HepG2 (cell line): ENCODE data around the gene HP1BP3. TPM values are rescaled to one million over a fixed set of nuclear protein-coding genes. Genes with fewer than 3 reads are reported as not detected.

Experiments used
- ASH2L ChIP-seq: fragments of 300-600, 200-600 bp; sonication (generic); IDR thresholded peaks from 2 replicates; pipeline ENCODE4 v1.7.0; 2017; ENCODE audit warnings: low read depth, mild to moderate bottlenecking, moderate library complexity, mixed read lengths, low read length; ENCODE audit not compliant: insufficient read length
- CSRNP1 ChIP-seq: sonication (generic); formaldehyde crosslinking; IDR thresholded peaks from 2 replicates; pipeline ENCODE4 v1.8.1; 2023; ENCODE audit warnings: mild to moderate bottlenecking, missing genetic modification reagents
- DR1 ChIP-seq: sonication (generic); formaldehyde crosslinking; IDR thresholded peaks from 2 replicates; pipeline ENCODE4 v1.8.0; 2021; ENCODE audit warnings: mild to moderate bottlenecking, missing genetic modification reagents, inconsistent platforms
- FOXO4 ChIP-seq: sonication (generic); formaldehyde crosslinking; conservative IDR thresholded peaks from 2 replicates; pipeline ENCODE4 v1.8.1; 2023; ENCODE audit warnings: missing genetic modification reagents
- FUBP1 ChIP-seq: sonication (generic); formaldehyde crosslinking; IDR thresholded peaks from 2 replicates; pipeline ENCODE4 v1.5.1; 2020; ENCODE audit warnings: missing genetic modification reagents, mild to moderate bottlenecking, borderline replicate concordance
- GABPB1 ChIP-seq: IDR thresholded peaks from 2 replicates; pipeline ENCODE4 v1.6.1; 2016; ENCODE audit warnings: mild to moderate bottlenecking, missing genetic modification reagents, moderate library complexity, missing compliant biosample characterization
- GTF2F1 ChIP-seq: fragments of 150-350 bp; IDR thresholded peaks from 2 replicates; pipeline ENCODE4 v1.6.1; 2014; ENCODE audit warnings: low read length
- MAFG ChIP-seq: sonication (generic); formaldehyde crosslinking; IDR thresholded peaks from 2 replicates; pipeline ENCODE4 v1.5.1; 2020; ENCODE audit warnings: mild to moderate bottlenecking, missing genetic modification reagents
- PAX8 ChIP-seq: sonication (generic); formaldehyde crosslinking; IDR thresholded peaks from 2 replicates; pipeline ENCODE4 v1.8.0; 2022; ENCODE audit warnings: mild to moderate bottlenecking, missing genetic modification reagents, borderline replicate concordance
- PAXIP1 ChIP-seq: sonication (generic); formaldehyde crosslinking; conservative IDR thresholded peaks from 2 replicates; pipeline ENCODE4 v1.4.0; 2020; ENCODE audit warnings: mild to moderate bottlenecking, missing genetic modification reagents, moderate library complexity
- SMC3 ChIP-seq: IDR thresholded peaks from 2 replicates; pipeline ENCODE4 v1.6.1; 2011; ENCODE audit warnings: low read length, improper control_type of control experiment
- TBX3 ChIP-seq: fragments of 450-650 bp; IDR thresholded peaks from 2 replicates; pipeline ENCODE4 v1.6.1; 2017; ENCODE audit warnings: antibody characterized with exemption, mild to moderate bottlenecking, inconsistent platforms, borderline replicate concordance
- ZFY ChIP-seq: sonication (generic); formaldehyde crosslinking; IDR thresholded peaks from 2 replicates; pipeline ENCODE4 v1.4.0; 2020; ENCODE audit warnings: missing genetic modification reagents
- ZNF30 ChIP-seq: sonication (generic); formaldehyde crosslinking; IDR thresholded peaks from 2 replicates; pipeline ENCODE4 v1.5.0; 2020; ENCODE audit warnings: mild to moderate bottlenecking, missing genetic modification reagents
- ZNF414 ChIP-seq: sonication (generic); formaldehyde crosslinking; IDR thresholded peaks from 2 replicates; pipeline ENCODE4 v1.5.0; 2020; ENCODE audit warnings: missing genetic modification reagents
- ZNF431 ChIP-seq: sonication (generic); formaldehyde crosslinking; IDR thresholded peaks from 2 replicates; pipeline ENCODE4 v1.9.0; 2022; ENCODE audit warnings: missing genetic modification reagents, low read depth, mild to moderate bottlenecking, borderline replicate concordance
- ZNF552 ChIP-seq: sonication (generic); formaldehyde crosslinking; IDR thresholded peaks from 2 replicates; pipeline ENCODE4 v1.9.0; 2022; ENCODE audit warnings: missing genetic modification reagents, mild to moderate bottlenecking, borderline replicate concordance
- ZNF891 ChIP-seq: sonication (generic); formaldehyde crosslinking; IDR thresholded peaks from 2 replicates; pipeline ENCODE4 v1.5.0; 2020; ENCODE audit warnings: mild to moderate bottlenecking, missing genetic modification reagents
- polyA plus RNA-seq, 8 experiments: library from polyadenylated mRNA; depleted of rRNA in 3 of 8; stranded (reverse) in 7 of 8; unstranded in 1 of 8; fragments of >200 nt; fragmentation: Illumina TruSeq in 4 of 8; extraction: Trizol in 4 of 8; gene quantifications; 2 replicates each; pipeline versions ENCODE4 v1.2.1 to v1.2.3, GENCODE V29; 2011 to 2016; ENCODE audit warnings: low read depth in 4 of 8, missing spikeins in 1 of 8, mixed read lengths in 1 of 8; ENCODE audit not compliant: insufficient read depth in 1 of 8
- total RNA-seq, 5 experiments: library from RNA; depleted of rRNA; stranded (reverse); fragments of >200 nt; fragmentation: Illumina TruSeq; extraction: Trizol; gene quantifications; 2 replicates each; pipeline ENCODE4 v1.2.3, GENCODE V29; 2016; ENCODE audit warnings: low read depth in 1 of 5

HP1BP3 gene
- total and polyA plus RNA-seq, 2 of the 13 experiments (the other 11 are each of a cell fraction or from before 2014, with no cell fraction given): 98.5 to 137 TPM

- 0 out of 2 replicates have a peak, but pooled peaks have one; percentile 81 for TF ChIP-seq FUBP1 (CRISPR knock-in tag)
- TF ChIP-seq TBX3: no peak
- TF ChIP-seq SMC3: no peak
- no peak for TF ChIP-seq PAX8 (CRISPR knock-in tag)
- peak; percentile 93 for TF ChIP-seq ZNF891 (CRISPR knock-in tag)
- TF ChIP-seq GABPB1 (CRISPR knock-in tag): peak; percentile 66; the same call in 1 of the 2 replicates
- TF ChIP-seq ZNF30: no peak
- TF ChIP-seq MAFG: no peak
- TF ChIP-seq DR1: 0 out of 2 replicates have a peak, but pooled peaks have one; percentile 69
- TF ChIP-seq ZFY (CRISPR knock-in tag): peak; percentile 90
- no peak for TF ChIP-seq ZNF431 (CRISPR knock-in tag)
- TF ChIP-seq CSRNP1 (CRISPR knock-in tag): peak; percentile 88; the same call in 1 of the 2 replicates
- peak; percentile 48 for TF ChIP-seq PAXIP1 (CRISPR knock-in tag)
- no peak for TF ChIP-seq FOXO4
- TF ChIP-seq ASH2L: peak; percentile 93
- no peak for TF ChIP-seq GTF2F1
- peak; percentile 75; the same call in 1 of the 2 replicates for TF ChIP-seq ZNF552 (CRISPR knock-in tag)
- TF ChIP-seq ZNF414: peak; percentile 78; the same call in 1 of the 2 replicates
Measured at GRCh38 chr1:20786253-20787028, 666 bp downstream of the HP1BP3 start (continued).
